Adrenal gland (tissue), 12 donors: ENCODE results near the gene ZNF628. TPM values are rescaled to one million over a fixed set of nuclear protein-coding genes. Genes with fewer than 3 reads are reported as not detected.

Experiments
- DNase-seq, 7 donors: peaks; one replicate each; pipeline ENCODE4 v3.0.0-alpha.2; 2019 to 2020
- H3K27ac ChIP-seq, 5 donors: fragments of 200-600 bp; sonication (generic) in 4 of 5; 1 replicate in 3 of 5; 2 replicates in 2 of 5; pipeline versions ENCODE4 v1.5.1 to v1.8.0; 2016 to 2020; ENCODE audit warnings: mild to moderate bottlenecking in 1 of 5
- H3K27me3 ChIP-seq: fragments of 200-600 bp; 2 replicates; pipeline ENCODE4 v1.8.0; 2021
- H3K36me3 ChIP-seq, 2 donors: fragments of 200-600 bp; replicated peaks in 1 of 2; 1 replicate in 1 of 2; 2 replicates in 1 of 2; pipeline versions ENCODE4 v1.5.1 to v1.8.0; 2018 to 2022
- H3K4me1 ChIP-seq, 2 donors: fragments of 200-600 bp; replicated peaks in 1 of 2; 1 replicate in 1 of 2; 2 replicates in 1 of 2; pipeline versions ENCODE4 v1.5.1 to v1.8.0; 2018 to 2021
- H3K4me3 ChIP-seq, 4 donors: fragments of 200-600 bp; sonication (generic) in 3 of 4; one replicate each; pipeline ENCODE4 v1.5.1; 2016 to 2018
- H3K9me3 ChIP-seq, 3 donors: fragments of 200-600 bp; sonication (generic) in 1 of 3; replicated peaks in 1 of 3; 1 replicate in 2 of 3; 2 replicates in 1 of 3; pipeline versions ENCODE4 v1.5.1 to v1.8.0; 2016 to 2021
- POLR2A ChIP-seq, 2 donors: fragments of 450-650 bp; IDR thresholded peaks; one replicate each; pipeline ENCODE4 v1.6.1; 2017; ENCODE audit warnings: antibody characterized with exemption in 2 of 2, mild to moderate bottlenecking in 2 of 2, moderate library complexity in 1 of 2
- WGBS, 4 donors: extraction: QIAGEN DNeasy Blood & Tissue Kit in 2 of 4; methylation state at CpG; one replicate each; pipeline versions ENCODE4 v1.1.5 to v1.1.7; 2013 to 2017; 5-methylcytosine and 5-hydroxymethylcytosine counted together
- intact Hi-C, 2 donors: fragments of 100-400 bp; cut with DNase I; formaldehyde crosslinking; loops; one replicate each; pipeline versions ENCODE4 v1.14.1 to v1.15.0; 2022 to 2023
- polyA plus RNA-seq, 3 donors: library from polyadenylated mRNA; stranded (reverse); fragments of 200-250 nt in 2 of 3; fragments of 350-450 nt in 1 of 3; fragmentation: Illumina TruSeq in 1 of 3; extraction: RNeasy Lipid Tissue Mini Kit (QIAGEN cat#74804) in 1 of 3; gene quantifications; one replicate each; pipeline ENCODE4 v1.2.3, GENCODE V29; 2013 to 2014
- total RNA-seq, 9 donors: library from RNA; depleted of rRNA in 4 of 9; stranded (reverse); fragments of >200 nt in 4 of 9; fragments of 120-200 nt in 1 of 9; fragmentation: NEBNext Ultra II Directional in 1 of 9; extraction: Animal tissue kit (Norgen Biotek cat#: 25700) in 1 of 9; gene quantifications; one replicate each; pipeline versions ENCODE4 v1.1.0 to v1.2.4, GENCODE V29; 2013 to 2023
- TF ChIP-seq, protein P1 (sequence below), 6 experiments: fragments of 450-650 bp in 4 of 6; fragments of 200-600 bp in 2 of 6; sonication (generic) in 1 of 6; IDR thresholded peaks; 1 replicate in 5 of 6; 2 replicates in 1 of 6; pipeline versions ENCODE4 v1.5.1 to v1.8.0; 2016 to 2021; ENCODE audit warnings: antibody characterized with exemption in 6 of 6, mild to moderate bottlenecking in 2 of 6, moderate library complexity in 1 of 6
- donor health status: healthy with polysubstance abuse.
- donor health status: Bipolar disorder and iron deficiency.
- donor health status: DM: yes; HTN: yes; CAD: no.
- donor health status: DM: no; HTN: no; CAD: no.
- donor health status: DM: no; HTN: no; CAD: no.
- donor health status: DM: yes; HTN: yes; CAD: no.

ZNF628 gene
- total and polyA plus RNA-seq, 12 donors: 0.04 to 27.9 (median 7.7) TPM

DNA sequence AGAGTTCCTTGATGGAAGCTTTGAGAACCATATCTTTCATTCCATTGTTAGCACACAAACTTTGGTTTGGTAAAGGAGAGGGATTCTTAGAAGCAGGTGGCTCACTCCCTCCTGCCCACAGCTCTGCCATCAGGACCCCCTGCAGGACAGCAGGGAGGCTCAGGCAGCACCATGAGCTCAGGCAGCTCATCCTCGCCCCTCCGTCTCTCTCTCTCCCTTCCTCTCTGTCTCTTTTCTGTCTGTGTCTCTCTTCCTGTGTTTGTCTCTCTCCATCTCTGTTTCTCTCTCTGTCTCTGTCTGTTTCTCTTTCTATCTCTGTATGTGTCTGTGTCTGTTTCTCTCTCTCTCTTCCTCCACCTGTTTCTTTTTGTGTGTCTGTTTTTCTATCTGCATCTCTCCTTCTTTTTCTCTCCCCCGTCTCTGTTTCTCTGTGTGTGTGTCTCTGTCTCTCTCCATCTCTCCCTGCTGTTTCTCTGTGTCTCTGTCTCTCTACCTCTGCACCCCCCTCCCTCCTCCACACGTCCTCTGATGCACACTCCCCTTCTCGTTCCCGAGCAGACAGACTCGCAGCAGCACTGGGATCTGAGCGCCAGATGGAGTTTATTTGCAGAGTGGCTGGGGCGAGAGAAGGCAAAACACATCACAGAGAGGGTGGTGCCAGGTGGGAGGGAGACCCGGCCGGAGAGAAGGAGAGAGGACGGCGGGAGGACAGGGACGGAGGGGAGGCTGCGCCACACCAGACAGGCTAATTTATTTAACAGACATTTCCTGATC is 51.8 kb downstream of the ZNF628 start:
- no peak for DNase-seq
- intact Hi-C loops: no loop called here
- Histone ChIP-seq H3K27me3 (peaks cover 6% of the 10 kb centered on the region), H3K36me3 (no peaks in the 10 kb centered on the region), H3K4me1 (no peaks in the 10 kb centered on the region), H3K4me3 (no peak overlapping the region), H3K27ac (no peak overlapping the region), H3K9me3 (no peaks in the 10 kb centered on the region)
- WGBS, 4 donors: 26 to 29% (median 28%) methylated on average over 15 of the region's 15 CpGs
- TF ChIP-seq POLR2A (IDR thresholded peaks at IDR 0.05): no peak
- TF ChIP-seq, protein P1, sequence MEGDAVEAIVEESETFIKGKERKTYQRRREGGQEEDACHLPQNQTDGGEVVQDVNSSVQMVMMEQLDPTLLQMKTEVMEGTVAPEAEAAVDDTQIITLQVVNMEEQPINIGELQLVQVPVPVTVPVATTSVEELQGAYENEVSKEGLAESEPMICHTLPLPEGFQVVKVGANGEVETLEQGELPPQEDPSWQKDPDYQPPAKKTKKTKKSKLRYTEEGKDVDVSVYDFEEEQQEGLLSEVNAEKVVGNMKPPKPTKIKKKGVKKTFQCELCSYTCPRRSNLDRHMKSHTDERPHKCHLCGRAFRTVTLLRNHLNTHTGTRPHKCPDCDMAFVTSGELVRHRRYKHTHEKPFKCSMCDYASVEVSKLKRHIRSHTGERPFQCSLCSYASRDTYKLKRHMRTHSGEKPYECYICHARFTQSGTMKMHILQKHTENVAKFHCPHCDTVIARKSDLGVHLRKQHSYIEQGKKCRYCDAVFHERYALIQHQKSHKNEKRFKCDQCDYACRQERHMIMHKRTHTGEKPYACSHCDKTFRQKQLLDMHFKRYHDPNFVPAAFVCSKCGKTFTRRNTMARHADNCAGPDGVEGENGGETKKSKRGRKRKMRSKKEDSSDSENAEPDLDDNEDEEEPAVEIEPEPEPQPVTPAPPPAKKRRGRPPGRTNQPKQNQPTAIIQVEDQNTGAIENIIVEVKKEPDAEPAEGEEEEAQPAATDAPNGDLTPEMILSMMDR (IDR thresholded peaks at IDR 0.05): no peak

DNA sequence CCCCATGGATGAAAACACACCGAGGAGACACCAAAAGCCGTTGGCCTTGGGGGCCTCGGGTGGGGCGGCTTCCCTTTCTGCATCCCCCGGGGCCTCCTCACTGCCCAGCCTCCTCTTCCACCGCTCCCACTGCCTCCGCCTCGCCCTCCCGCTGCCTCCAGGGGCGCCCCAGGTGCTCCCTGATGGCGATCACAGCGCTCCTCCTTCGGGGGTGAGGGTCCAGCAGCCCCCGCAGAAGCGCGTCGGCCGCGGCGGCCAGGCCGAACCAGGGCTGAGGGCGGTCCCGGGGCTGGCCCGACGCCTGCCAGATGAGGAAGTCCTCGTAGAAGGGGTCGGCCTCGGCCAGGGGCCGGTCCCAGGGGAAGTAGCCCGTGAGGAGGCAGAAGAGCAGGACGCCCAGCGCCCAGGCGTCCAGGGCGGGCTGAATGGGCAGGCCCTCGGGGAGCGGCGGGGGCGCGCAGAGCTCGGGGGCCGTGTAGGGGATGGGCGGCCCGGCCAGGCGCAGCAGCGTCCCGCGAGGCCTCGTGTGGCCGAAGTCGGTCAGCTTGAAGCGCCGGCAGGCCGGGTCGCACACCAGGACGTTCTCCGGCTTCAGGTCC is 53.3 kb downstream of the ZNF628 start:
- TF ChIP-seq POLR2A (IDR thresholded peaks at IDR 0.05): no peak
- TF ChIP-seq, protein P1 (IDR thresholded peaks at IDR 0.05): no peak
- no peaks in the 10 kb centered on the region for H3K36me3 ChIP-seq
- no peaks in the 10 kb centered on the region for H3K9me3 ChIP-seq
- no peak overlapping the region for H3K4me3 ChIP-seq
- H3K4me1 ChIP-seq: no peaks in the 10 kb centered on the region
- peaks cover 6% of the 10 kb centered on the region for H3K27me3 ChIP-seq
- H3K27ac ChIP-seq: no peak overlapping the region
- intact Hi-C loops: no loop called here
- DNase-seq: no peak
- 84 to 87% (median 85%) methylated on average over 26 to 56 of the region's 56 CpGs for WGBS, 4 donors

DNA sequence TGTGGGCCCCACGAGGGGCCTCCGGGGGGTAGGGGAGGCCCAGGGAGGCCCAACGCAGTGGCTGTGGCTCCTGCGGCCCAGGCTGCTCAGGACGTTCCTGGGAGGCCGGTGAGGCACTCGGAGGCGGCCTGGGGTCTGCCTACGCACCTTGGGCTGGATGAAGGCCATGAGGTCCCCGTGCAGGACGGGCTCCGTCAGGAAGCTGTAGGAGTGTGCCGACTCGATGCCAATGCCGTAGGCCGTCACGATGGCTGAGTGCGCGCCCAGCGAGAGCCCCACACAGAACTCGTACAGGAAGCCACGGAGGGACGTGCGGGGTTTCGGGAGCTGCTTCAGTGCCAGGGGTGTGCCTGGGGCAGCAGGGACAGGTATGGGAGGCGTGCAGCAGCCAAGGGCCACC is 54.6 kb downstream of the ZNF628 start:
- H3K36me3 ChIP-seq: no peaks in the 10 kb centered on the region
- H3K9me3 ChIP-seq: no peaks in the 10 kb centered on the region
- H3K27me3 ChIP-seq: peaks cover 6% of the 10 kb centered on the region
- H3K4me1 ChIP-seq: no peaks in the 10 kb centered on the region
- no peak overlapping the region for H3K4me3 ChIP-seq
- no peak for DNase-seq
- no peak overlapping the region for H3K27ac ChIP-seq
- intact Hi-C loops: no loop called here
- 80 to 90% (median 89%) methylated on average over 15 to 26 of the region's 26 CpGs for WGBS, 4 donors
- no peak for TF ChIP-seq POLR2A (IDR thresholded peaks at IDR 0.05)
- TF ChIP-seq, protein P1 (IDR thresholded peaks at IDR 0.05): no peak

Other genes starting within 250 kb of the ZNF628 start
- gene TMEM86B, start 247.9 kb upstream of the ZNF628 start, total RNA-seq: 1 to 10 TPM; 1.5 to 5.2 (median 4.1) TPM
- 10 to 100 TPM in 2 of 3 donors, under 1 TPM in 1; 0.20 to 47.8 (median 23.1) TPM for gene TMEM86B, start 247.9 kb upstream of the ZNF628 start, polyA plus RNA-seq
- gene PPP6R1, start 217.6 kb upstream of the ZNF628 start, total RNA-seq: 100 to 1,000 TPM in 2 of 9 donors, 10 to 100 TPM in 7; 28.9 to 116 (median 87.2) TPM
- 100 to 1,000 TPM in 1 of 3 donors, 10 to 100 TPM in 2; 33.4 to 102 (median 56.1) TPM for gene PPP6R1, start 217.6 kb upstream of the ZNF628 start, polyA plus RNA-seq
- gene HSPBP1, start 196.5 kb upstream of the ZNF628 start, total RNA-seq: 10 to 100 TPM; 22.0 to 46.0 (median 31.8) TPM
- gene HSPBP1, start 196.5 kb upstream of the ZNF628 start, polyA plus RNA-seq: 10 to 100 TPM; 18.8 to 49.8 (median 49.2) TPM
- gene BRSK1, start 192.6 kb upstream of the ZNF628 start, total RNA-seq: 10 to 100 TPM in 7 of 9 donors, 1 to 10 TPM in 2; 2.0 to 24.9 (median 13.1) TPM
- 10 to 100 TPM in 2 of 3 donors, 1 to 10 TPM in 1; 7.2 to 64.3 (median 27.6) TPM for gene BRSK1, start 192.6 kb upstream of the ZNF628 start, polyA plus RNA-seq
- gene TMEM150B, start 151.3 kb upstream of the ZNF628 start, total RNA-seq: 10 to 100 TPM in 2 of 9 donors, 1 to 10 TPM in 6, under 1 TPM in 1; 0.11 to 20.8 (median 7.9) TPM
- gene TMEM150B, start 151.3 kb upstream of the ZNF628 start, polyA plus RNA-seq: 1 to 10 TPM in 2 of 3 donors, under 1 TPM in 1; 0.51 to 4.7 (median 2.5) TPM
- 10 to 100 TPM in 6 of 9 donors, 1 to 10 TPM in 3; 3.9 to 38.3 (median 14.9) TPM for gene KMT5C, start 136.7 kb upstream of the ZNF628 start, total RNA-seq
- gene KMT5C, start 136.7 kb upstream of the ZNF628 start, polyA plus RNA-seq: 10 to 100 TPM in 2 of 3 donors, 1 to 10 TPM in 1; 1.4 to 56.7 (median 30.3) TPM
- gene COX6B2, start 121.9 kb upstream of the ZNF628 start, total RNA-seq: under 1 TPM in 2 of 9 donors, not detected in 7; 0.17 to 0.18 TPM
- gene COX6B2, start 121.9 kb upstream of the ZNF628 start, polyA plus RNA-seq: not detected
- not detected for gene GARIN5B, start 113.4 kb upstream of the ZNF628 start, total RNA-seq
- gene GARIN5B, start 113.4 kb upstream of the ZNF628 start, polyA plus RNA-seq: not detected
- under 1 TPM in 2 of 9 donors, not detected in 7; 0.17 to 0.28 TPM for gene IL11, start 106.2 kb upstream of the ZNF628 start, total RNA-seq
- gene IL11, start 106.2 kb upstream of the ZNF628 start, polyA plus RNA-seq: 1 to 10 TPM in 1 of 3 donors, under 1 TPM in 1, not detected in 1; 0.24 to 1.1 TPM
- 1 to 10 TPM in 2 of 9 donors, under 1 TPM in 1, not detected in 6; 0.55 to 2.3 (median 1.1) TPM for gene TMEM190, start 99.8 kb upstream of the ZNF628 start, total RNA-seq
- 10 to 100 TPM in 1 of 3 donors, 1 to 10 TPM in 1, under 1 TPM in 1; 0.62 to 63.0 (median 4.7) TPM for gene TMEM190, start 99.8 kb upstream of the ZNF628 start, polyA plus RNA-seq
- 1 to 10 TPM in 8 of 9 donors, under 1 TPM in 1; 0.28 to 9.3 (median 2.9) TPM for gene TMEM238, start 92.3 kb upstream of the ZNF628 start, total RNA-seq
- under 1 TPM in 1 of 3 donors, not detected in 2; 0.13 TPM for gene TMEM238, start 92.3 kb upstream of the ZNF628 start, polyA plus RNA-seq
- gene RPL28, start 90.7 kb upstream of the ZNF628 start, total RNA-seq: 1,000 to 10,000 TPM in 4 of 9 donors, 100 to 1,000 TPM in 5; 194 to 2,378 (median 694) TPM
- gene RPL28, start 90.7 kb upstream of the ZNF628 start, polyA plus RNA-seq: 1,000 to 10,000 TPM in 2 of 3 donors, 100 to 1,000 TPM in 1; 577 to 2,804 (median 2,164) TPM
- gene UBE2S, start 68.8 kb upstream of the ZNF628 start, total RNA-seq: 10 to 100 TPM; 13.0 to 57.1 (median 20.3) TPM
- 10 to 100 TPM in 2 of 3 donors, 1 to 10 TPM in 1; 8.8 to 18.0 (median 11.9) TPM for gene UBE2S, start 68.8 kb upstream of the ZNF628 start, polyA plus RNA-seq
- gene SHISA7, start 33.3 kb upstream of the ZNF628 start, total RNA-seq: under 1 TPM in 5 of 9 donors, not detected in 4; 0.08 to 0.49 (median 0.20) TPM
- gene SHISA7, start 33.3 kb upstream of the ZNF628 start, polyA plus RNA-seq: 1 to 10 TPM in 2 of 3 donors, under 1 TPM in 1; 0.47 to 1.3 (median 1.1) TPM
- gene ISOC2, start 15.0 kb upstream of the ZNF628 start, total RNA-seq: 100 to 1,000 TPM in 1 of 9 donors, 10 to 100 TPM in 8; 58.2 to 181 (median 78.3) TPM
- 100 to 1,000 TPM in 1 of 3 donors, 10 to 100 TPM in 2; 18.1 to 119 (median 75.0) TPM for gene ISOC2, start 15.0 kb upstream of the ZNF628 start, polyA plus RNA-seq
- not detected for gene C19orf85, start 11.9 kb upstream of the ZNF628 start, total RNA-seq
- not detected for gene C19orf85, start 11.9 kb upstream of the ZNF628 start, polyA plus RNA-seq
- 10 to 100 TPM in 6 of 9 donors, 1 to 10 TPM in 3; 4.9 to 46.7 (median 18.3) TPM for gene NAT14, start 8.6 kb downstream of the ZNF628 start, total RNA-seq
- 100 to 1,000 TPM in 1 of 3 donors, 10 to 100 TPM in 1, 1 to 10 TPM in 1; 6.2 to 108 (median 53.8) TPM for gene NAT14, start 8.6 kb downstream of the ZNF628 start, polyA plus RNA-seq
- gene SSC5D, start 11.8 kb downstream of the ZNF628 start, total RNA-seq: 1 to 10 TPM in 8 of 9 donors, under 1 TPM in 1; 0.33 to 6.8 (median 4.4) TPM
- 1 to 10 TPM; 1.3 to 10.0 (median 1.5) TPM for gene SSC5D, start 11.8 kb downstream of the ZNF628 start, polyA plus RNA-seq
- gene SBK2, start 60.5 kb downstream of the ZNF628 start, total RNA-seq: not detected
- not detected for gene SBK2, start 60.5 kb downstream of the ZNF628 start, polyA plus RNA-seq
- under 1 TPM in 2 of 9 donors, not detected in 7; 0.18 to 0.68 TPM for gene SBK3, start 68.9 kb downstream of the ZNF628 start, total RNA-seq
- under 1 TPM in 1 of 3 donors, not detected in 2; 0.10 TPM for gene SBK3, start 68.9 kb downstream of the ZNF628 start, polyA plus RNA-seq
- 10 to 100 TPM in 2 of 9 donors, 1 to 10 TPM in 7; 2.1 to 15.8 (median 7.9) TPM for gene ZNF579, start 104.2 kb downstream of the ZNF628 start, total RNA-seq
- 10 to 100 TPM in 2 of 3 donors, 1 to 10 TPM in 1; 2.8 to 27.1 (median 12.2) TPM for gene ZNF579, start 104.2 kb downstream of the ZNF628 start, polyA plus RNA-seq
- gene FIZ1, start 122.9 kb downstream of the ZNF628 start, total RNA-seq: 10 to 100 TPM in 4 of 9 donors, 1 to 10 TPM in 5; 4.4 to 19.7 (median 9.2) TPM
- gene FIZ1, start 122.9 kb downstream of the ZNF628 start, polyA plus RNA-seq: 10 to 100 TPM in 2 of 3 donors, 1 to 10 TPM in 1; 6.3 to 19.6 (median 15.2) TPM
- gene ZNF524, start 123.7 kb downstream of the ZNF628 start, total RNA-seq: 10 to 100 TPM in 8 of 9 donors, 1 to 10 TPM in 1; 7.7 to 83.7 (median 24.6) TPM
- 10 to 100 TPM in 2 of 3 donors, under 1 TPM in 1; 0.93 to 57.6 (median 57.1) TPM for gene ZNF524, start 123.7 kb downstream of the ZNF628 start, polyA plus RNA-seq
- gene ZNF865, start 129.0 kb downstream of the ZNF628 start, total RNA-seq: 10 to 100 TPM in 5 of 9 donors, 1 to 10 TPM in 3, under 1 TPM in 1; 0.72 to 19.6 (median 10.3) TPM
- gene ZNF865, start 129.0 kb downstream of the ZNF628 start, polyA plus RNA-seq: 10 to 100 TPM in 2 of 3 donors, 1 to 10 TPM in 1; 2.0 to 24.7 (median 11.7) TPM
- gene ZNF784, start 147.9 kb downstream of the ZNF628 start, total RNA-seq: 10 to 100 TPM in 3 of 9 donors, 1 to 10 TPM in 6; 5.4 to 16.3 (median 9.7) TPM
- gene ZNF784, start 147.9 kb downstream of the ZNF628 start, polyA plus RNA-seq: 10 to 100 TPM in 1 of 3 donors, 1 to 10 TPM in 2; 3.5 to 13.6 (median 8.3) TPM
- gene ZNF580, start 164.4 kb downstream of the ZNF628 start, total RNA-seq: 10 to 100 TPM in 8 of 9 donors, 1 to 10 TPM in 1; 8.0 to 68.7 (median 42.0) TPM
- 100 to 1,000 TPM in 1 of 3 donors, 10 to 100 TPM in 2; 16.6 to 101 (median 97.5) TPM for gene ZNF580, start 164.4 kb downstream of the ZNF628 start, polyA plus RNA-seq
- gene ZNF581, start 167.0 kb downstream of the ZNF628 start, total RNA-seq: 10 to 100 TPM; 11.2 to 55.7 (median 22.7) TPM
- 10 to 100 TPM in 2 of 3 donors, 1 to 10 TPM in 1; 8.7 to 23.3 (median 22.4) TPM for gene ZNF581, start 167.0 kb downstream of the ZNF628 start, polyA plus RNA-seq
- gene CCDC106, start 171.6 kb downstream of the ZNF628 start, total RNA-seq: 10 to 100 TPM; 21.7 to 42.8 (median 27.3) TPM
- 10 to 100 TPM; 14.8 to 63.8 (median 42.8) TPM for gene CCDC106, start 171.6 kb downstream of the ZNF628 start, polyA plus RNA-seq
- gene U2AF2, start 178.4 kb downstream of the ZNF628 start, total RNA-seq: 100 to 1,000 TPM in 6 of 9 donors, 10 to 100 TPM in 3; 76.0 to 178 (median 119) TPM
- gene U2AF2, start 178.4 kb downstream of the ZNF628 start, polyA plus RNA-seq: 100 to 1,000 TPM in 1 of 3 donors, 10 to 100 TPM in 2; 58.9 to 243 (median 85.3) TPM
- gene EPN1, start 198.6 kb downstream of the ZNF628 start, total RNA-seq: 100 to 1,000 TPM in 8 of 9 donors, 10 to 100 TPM in 1; 20.1 to 235 (median 162) TPM
- gene EPN1, start 198.6 kb downstream of the ZNF628 start, polyA plus RNA-seq: 100 to 1,000 TPM in 1 of 3 donors, 10 to 100 TPM in 2; 27.8 to 151 (median 77.1) TPM